ENCODE data around the gene CYP4A11. TPM values are rescaled to one million over a fixed set of nuclear protein-coding genes. Genes with fewer than 3 reads are reported as not detected.
A peak's percentile ranks its signal among the peaks of the same experiment; 100 is the strongest.
"Not testable (repeated sequence)": the region's sequence is repeated elsewhere in the genome, so short reads cannot be mapped to it uniquely, and the experiment has no call there.

The CYP4A11 gene
- total RNA-seq (2022): 0.16 TPM in 1 of 2 replicates, not detected in the other
- Bru-seq, nascent RNA: not detected
- percentile 17 among the genes with signal in this experiment for BruChase-seq, experiment 1, labeled RNA remaining after a 2-hour chase
- percentile 7 among the genes with signal in this experiment for BruChase-seq, experiment 2, labeled RNA remaining after a 6-hour chase
- long read RNA-seq, partial matches to known transcripts: 0 of 1 reads
- long read RNA-seq, other reads (novel, unspliced or antisense): 1 of 1 reads

GRCh38 chr1:46941135-46941694 is at the start of gene CYP4A11:
Gene CYP4A11, minus strand, starts transcription at chr1:46941476. Its CDS starts 43 bp downstream, at chr1:46941433.
- DNase-seq: no peak
- H3K27me3 ChIP-seq (replicated peaks; ENCODE audit: control insufficient read depth, insufficient read depth, low read length): no peaks in the 10 kb centered on the region
- ChIA-PET POLR2A (no interaction called here), CTCF (no interaction called here)
- Mint-ChIP-seq H3K4me1 (ENCODE audit: low read depth, unreplicated experiment) (no peaks in the 10 kb centered on the region), H3K27me3 (ENCODE audit: insufficient read depth, unreplicated experiment) (peaks cover 2% of the 10 kb centered on the region), H3K4me3 (ENCODE audit: unreplicated experiment) (no peak within 1 kb of the TSS), H3K36me3 (ENCODE audit: insufficient read depth, unreplicated experiment) (no peaks in the 10 kb centered on the region), H3K27ac (ENCODE audit: unreplicated experiment) (no peak within 1 kb of the TSS), H3K9me3 (ENCODE audit: unreplicated experiment) (no peaks in the 10 kb centered on the region)
- H3K36me3 ChIP-seq (ENCODE audit: control insufficient read depth, insufficient read depth, low read length): no peaks in the 10 kb centered on the region
- H3K4me1 ChIP-seq: no peaks in the 10 kb centered on the region
- no peak for TF ChIP-seq CTCF (IDR thresholded peaks at IDR 0.05; ENCODE audit: insufficient read depth in 1 of 2, low read depth in 1 of 2, low read length in 1 of 2, severe bottlenecking in 1 of 2, unreplicated experiment in 1 of 2)
- intact Hi-C loops (cut with micrococcal nuclease; ENCODE audit: unreplicated experiment): no loop called here
- no peak within 1 kb of the TSS for H3K4me3 ChIP-seq (ENCODE audit: low read depth, low read length)
- BruUV-seq (replicated peaks): no TSS peak
- no peaks in the 10 kb centered on the region for H3K9me3 ChIP-seq

GRCh38 chr1:46990541-46990940 is 49.3 kb upstream of the CYP4A11 start:
- H3K4me1 ChIP-seq; H3K4me3 Mint-ChIP-seq (ENCODE audit: unreplicated experiment); H3K9me3 ChIP-seq; H3K36me3 Mint-ChIP-seq (ENCODE audit: insufficient read depth, unreplicated experiment); H3K4me1 Mint-ChIP-seq (ENCODE audit: low read depth, unreplicated experiment); H3K27me3 ChIP-seq (replicated peaks; ENCODE audit: control insufficient read depth, insufficient read depth, low read length); H3K9me3 Mint-ChIP-seq (ENCODE audit: unreplicated experiment); H3K36me3 ChIP-seq (ENCODE audit: control insufficient read depth, insufficient read depth, low read length); H3K27me3 Mint-ChIP-seq (ENCODE audit: insufficient read depth, unreplicated experiment); POLR2A ChIA-PET; intact Hi-C loops (cut with micrococcal nuclease; ENCODE audit: unreplicated experiment); BruUV-seq (replicated peaks); DNase-seq; H3K4me3 ChIP-seq (ENCODE audit: low read depth, low read length); CTCF ChIA-PET; H3K27ac Mint-ChIP-seq (ENCODE audit: unreplicated experiment): not testable (repeated sequence)

GRCh38 chr1:46983830-46984586 is 42.7 kb upstream of the CYP4A11 start:
- Histone ChIP-seq H3K4me3 (ENCODE audit: low read depth, low read length) (no peak overlapping the region), H3K4me1 (no peaks in the 10 kb centered on the region), H3K27me3 (replicated peaks; ENCODE audit: control insufficient read depth, insufficient read depth, low read length) (no peaks in the 10 kb centered on the region), H3K36me3 (ENCODE audit: control insufficient read depth, insufficient read depth, low read length) (no peaks in the 10 kb centered on the region), H3K9me3 (no peaks in the 10 kb centered on the region)
- Mint-ChIP-seq H3K27ac (ENCODE audit: unreplicated experiment) (no peak overlapping the region), H3K9me3 (ENCODE audit: unreplicated experiment) (no peaks in the 10 kb centered on the region), H3K27me3 (ENCODE audit: insufficient read depth, unreplicated experiment) (peaks cover 4% of the 10 kb centered on the region), H3K4me1 (ENCODE audit: low read depth, unreplicated experiment) (no peaks in the 10 kb centered on the region), H3K36me3 (ENCODE audit: insufficient read depth, unreplicated experiment) (no peaks in the 10 kb centered on the region), H3K4me3 (ENCODE audit: unreplicated experiment) (no peak overlapping the region)
- intact Hi-C loops (cut with micrococcal nuclease; ENCODE audit: unreplicated experiment): no loop called here
- no TSS peak for BruUV-seq (replicated peaks)
- TF ChIP-seq CTCF (IDR thresholded peaks at IDR 0.05; ENCODE audit: insufficient read depth in 1 of 2, low read depth in 1 of 2, low read length in 1 of 2, severe bottlenecking in 1 of 2, unreplicated experiment in 1 of 2): no peak
- DNase-seq: no peak
- CTCF ChIA-PET: no interaction called here
- POLR2A ChIA-PET: no interaction called here

All from Caco-2 (cell line).